Immature natural killer cell (primary cell): ENCODE measurements around the gene ESPN. TPM values are rescaled to one million over a fixed set of nuclear protein-coding genes. Genes with fewer than 3 reads are reported as not detected.
A peak's percentile ranks its signal among the peaks of the same experiment; 100 is the strongest.

Experiments used
- DNase-seq, 3 donors: peaks; one replicate each; pipeline ENCODE4 v3.0.0; 2022; ENCODE audit warnings: mixed read lengths in 1 of 3
- H3K27ac Mint-ChIP-seq, 6 donors: one replicate each; pipeline ENCODE4 v1.8.0; 2020; ENCODE audit warnings: mixed read lengths in 6 of 6, mild to moderate bottlenecking in 5 of 6, inconsistent platforms in 4 of 6, moderate library complexity in 3 of 6
- H3K27me3 Mint-ChIP-seq, 3 donors: one replicate each; pipeline ENCODE4 v1.8.0; 2020 to 2021; ENCODE audit warnings: low read depth in 3 of 3, mild to moderate bottlenecking in 3 of 3, mixed read lengths in 3 of 3, moderate library complexity in 3 of 3, inconsistent platforms in 1 of 3
- H3K36me3 Mint-ChIP-seq, 3 donors: one replicate each; pipeline ENCODE4 v1.8.0; 2020; ENCODE audit warnings: mixed read lengths in 3 of 3, inconsistent platforms in 2 of 3, mild to moderate bottlenecking in 2 of 3
- H3K4me1 Mint-ChIP-seq, 2 donors: one replicate each; pipeline ENCODE4 v1.8.0; 2020; ENCODE audit warnings: inconsistent platforms in 2 of 2, mild to moderate bottlenecking in 2 of 2, mixed read lengths in 2 of 2, moderate library complexity in 1 of 2
- H3K4me3 Mint-ChIP-seq, 5 donors: one replicate each; pipeline ENCODE4 v1.8.0; 2020; ENCODE audit warnings: mild to moderate bottlenecking in 5 of 5, mixed read lengths in 5 of 5, inconsistent platforms in 3 of 5, moderate library complexity in 3 of 5
- H3K9me3 Mint-ChIP-seq, 6 donors: one replicate each; pipeline ENCODE4 v1.8.0; 2020; ENCODE audit warnings: mild to moderate bottlenecking in 6 of 6, mixed read lengths in 6 of 6, inconsistent platforms in 4 of 6, moderate library complexity in 3 of 6
- polyA plus RNA-seq, 3 donors: library from polyadenylated mRNA; unstranded; fragments of 300-500 nt; fragmentation: Illumina TruSeq; gene quantifications; one replicate each; pipeline ENCODE4 v1.2.3, GENCODE V29; 2021

The ESPN gene
- polyA plus RNA-seq, 3 donors from 2014 or later: not detected

DNA sequence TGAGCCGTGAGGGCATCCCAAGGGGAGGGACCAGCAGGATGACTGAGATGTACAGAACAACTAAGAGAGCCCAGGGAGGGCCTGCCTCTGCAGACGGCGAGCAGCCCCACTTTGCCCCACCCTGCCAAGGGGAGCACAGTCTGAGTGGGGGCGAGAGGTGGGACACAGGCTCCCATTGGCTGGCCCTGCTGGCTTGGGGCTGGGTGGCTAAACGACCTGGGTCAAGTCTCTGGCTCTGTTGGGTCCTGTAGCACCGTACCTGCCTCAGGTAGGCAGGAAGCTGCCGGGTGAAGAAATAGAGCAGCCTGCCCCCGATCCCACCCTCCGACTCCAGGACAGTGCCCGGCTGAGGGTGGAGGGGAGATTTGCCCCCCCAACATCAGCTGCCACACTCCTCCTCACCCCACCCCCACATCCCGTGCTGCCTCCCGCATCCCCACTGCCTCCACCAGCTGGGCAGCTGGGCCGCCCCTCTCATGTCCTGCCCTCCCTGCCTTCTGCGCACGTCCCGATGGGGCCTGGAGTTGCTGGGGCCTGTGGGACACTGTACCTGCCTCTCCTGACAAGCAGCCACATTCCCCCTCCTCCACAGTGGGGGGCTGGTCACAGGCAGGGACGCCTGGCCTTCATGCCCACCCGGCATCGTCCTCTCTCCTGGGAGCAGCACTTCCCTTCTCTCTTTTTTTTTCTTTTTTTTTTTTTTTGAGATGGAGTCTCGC, 79.5 kb downstream of the ESPN start:
- Mint-ChIP-seq H3K27ac (no peak overlapping the region), H3K36me3 (no peaks in the 10 kb centered on the region), H3K9me3 (no peaks in the 10 kb centered on the region), H3K27me3 (peaks cover 0 to 6% (median 5%) of the 10 kb centered on the region in 3 donors), H3K4me3 (no peak overlapping the region), H3K4me1 (no peaks in the 10 kb centered on the region)
- DNase-seq: no peak

DNA sequence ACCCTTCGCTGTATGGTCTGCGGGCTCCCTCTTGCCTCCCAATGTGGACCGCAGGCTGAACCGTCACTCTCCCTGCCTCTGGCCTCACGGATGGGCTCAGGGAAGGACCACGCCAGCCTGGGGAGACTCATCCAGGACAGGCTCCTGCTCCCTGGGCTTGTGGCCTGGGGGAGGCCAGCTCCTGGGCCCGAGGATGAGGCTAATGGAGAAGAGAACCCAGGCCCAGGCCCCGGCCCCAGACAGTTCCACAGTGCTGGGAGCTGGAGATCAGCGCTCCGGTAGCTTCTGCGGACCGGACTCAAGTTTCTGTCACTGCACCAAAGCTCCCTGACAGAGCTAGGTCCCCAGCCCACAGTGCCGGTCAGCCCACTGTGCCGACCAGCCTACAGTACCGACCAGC, 80.3 kb downstream of the ESPN start:
- H3K36me3 Mint-ChIP-seq: no peaks in the 10 kb centered on the region
- H3K4me3 Mint-ChIP-seq: no peak overlapping the region
- DNase-seq: no peak
- peaks cover 0 to 6% (median 5%) of the 10 kb centered on the region in 3 donors for H3K27me3 Mint-ChIP-seq
- H3K27ac Mint-ChIP-seq: no peak overlapping the region
- no peaks in the 10 kb centered on the region for H3K9me3 Mint-ChIP-seq
- H3K4me1 Mint-ChIP-seq: no peaks in the 10 kb centered on the region

DNA sequence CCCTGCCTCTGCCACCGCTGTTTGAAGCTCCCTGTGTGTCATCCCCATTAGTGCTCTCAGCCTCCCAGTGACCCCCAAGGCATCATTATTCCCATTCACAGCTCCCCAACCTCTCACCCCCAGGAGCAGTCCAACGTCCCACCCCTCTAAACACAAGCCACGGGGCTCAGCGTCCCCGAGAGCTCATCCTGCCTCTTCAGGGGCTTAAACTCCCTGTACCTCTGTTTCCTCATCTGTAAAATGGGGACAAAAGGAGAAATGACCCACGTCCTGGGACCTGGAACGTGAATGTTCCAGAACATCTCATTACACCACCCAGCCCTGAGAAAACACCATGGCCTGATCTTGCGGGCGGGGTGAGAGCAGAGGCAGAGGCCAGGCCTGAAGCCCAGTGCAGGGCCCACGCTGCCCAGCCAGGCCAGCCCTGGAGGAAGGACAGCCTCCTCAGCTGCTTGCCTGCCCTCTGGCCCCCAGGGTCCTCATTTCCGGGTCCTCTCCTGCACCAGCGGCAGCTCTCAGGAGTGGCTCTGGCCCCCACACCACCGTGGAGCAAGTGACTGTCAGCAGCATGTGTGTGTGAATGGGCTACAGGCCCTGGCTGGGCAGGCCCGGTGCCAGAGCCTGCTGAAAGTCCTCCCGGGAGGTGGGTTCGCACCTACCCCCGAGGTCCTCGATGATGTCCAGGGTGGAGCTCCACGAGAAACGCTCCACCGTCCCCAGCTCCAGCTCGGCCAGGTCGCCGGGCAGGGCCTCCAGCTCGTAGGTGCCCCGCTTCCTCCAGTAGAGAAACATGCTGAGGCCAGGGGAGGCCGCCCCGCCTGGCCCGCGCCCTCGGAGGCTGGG, 81.0 kb downstream of the ESPN start:
- Mint-ChIP-seq H3K27ac (no peak overlapping the region), H3K4me3 (no peak overlapping the region), H3K4me1 (no peaks in the 10 kb centered on the region), H3K27me3 (peaks cover 0 to 6% (median under 1%) of the 10 kb centered on the region in 3 donors), H3K9me3 (no peaks in the 10 kb centered on the region), H3K36me3 (no peaks in the 10 kb centered on the region)
- DNase-seq: no peak

GRCh38 chr1:6506210-6507036, 81.8 kb downstream of the ESPN start:
- no peak overlapping the region for H3K4me3 Mint-ChIP-seq
- H3K4me1 Mint-ChIP-seq: no peaks in the 10 kb centered on the region
- peak overlapping the region in 1 of 6 donors; percentile 87 for H3K27ac Mint-ChIP-seq
- DNase-seq: no peak
- peaks cover 0 to 3% (median 0%) of the 10 kb centered on the region in 3 donors for H3K27me3 Mint-ChIP-seq
- no peaks in the 10 kb centered on the region for H3K9me3 Mint-ChIP-seq
- no peaks in the 10 kb centered on the region for H3K36me3 Mint-ChIP-seq

- peaks cover 0 to 3% (median 0%) of the 10 kb centered on the region in 3 donors for H3K27me3 Mint-ChIP-seq
- no peaks in the 10 kb centered on the region for H3K9me3 Mint-ChIP-seq
- no peaks in the 10 kb centered on the region for H3K36me3 Mint-ChIP-seq
- H3K4me3 Mint-ChIP-seq: no peak overlapping the region
- no peak for DNase-seq
- peak overlapping the region in 1 of 6 donors; percentile 87 for H3K27ac Mint-ChIP-seq
- H3K4me1 Mint-ChIP-seq: no peaks in the 10 kb centered on the region
These were observed 82.5 kb downstream of the ESPN start for GRCh38 chr1:6507037-6507428.

DNA sequence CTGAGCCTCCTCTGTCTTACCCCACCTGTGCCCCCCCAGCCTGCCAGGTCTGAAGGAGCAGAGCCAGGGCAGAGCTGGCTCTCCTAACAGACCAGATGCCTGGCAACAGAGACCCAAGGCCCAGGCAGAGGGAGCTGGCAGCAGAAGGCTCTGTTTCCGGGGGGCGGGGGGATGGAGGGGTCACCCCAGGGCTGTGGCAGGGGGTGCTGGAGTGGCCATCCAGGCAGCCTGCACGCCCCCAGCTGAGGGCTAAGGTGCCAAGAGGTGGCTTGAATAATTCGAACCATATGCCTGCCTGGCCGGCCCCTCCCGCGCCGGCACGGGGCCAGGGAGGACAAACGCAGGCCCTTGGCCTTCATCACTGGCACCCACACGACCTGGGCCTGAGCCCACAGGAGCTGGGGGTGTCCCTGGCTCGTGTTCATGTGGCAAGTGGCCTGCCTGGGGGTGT, 82.9 kb downstream of the ESPN start:
- H3K36me3 Mint-ChIP-seq: no peaks in the 10 kb centered on the region

DNA sequence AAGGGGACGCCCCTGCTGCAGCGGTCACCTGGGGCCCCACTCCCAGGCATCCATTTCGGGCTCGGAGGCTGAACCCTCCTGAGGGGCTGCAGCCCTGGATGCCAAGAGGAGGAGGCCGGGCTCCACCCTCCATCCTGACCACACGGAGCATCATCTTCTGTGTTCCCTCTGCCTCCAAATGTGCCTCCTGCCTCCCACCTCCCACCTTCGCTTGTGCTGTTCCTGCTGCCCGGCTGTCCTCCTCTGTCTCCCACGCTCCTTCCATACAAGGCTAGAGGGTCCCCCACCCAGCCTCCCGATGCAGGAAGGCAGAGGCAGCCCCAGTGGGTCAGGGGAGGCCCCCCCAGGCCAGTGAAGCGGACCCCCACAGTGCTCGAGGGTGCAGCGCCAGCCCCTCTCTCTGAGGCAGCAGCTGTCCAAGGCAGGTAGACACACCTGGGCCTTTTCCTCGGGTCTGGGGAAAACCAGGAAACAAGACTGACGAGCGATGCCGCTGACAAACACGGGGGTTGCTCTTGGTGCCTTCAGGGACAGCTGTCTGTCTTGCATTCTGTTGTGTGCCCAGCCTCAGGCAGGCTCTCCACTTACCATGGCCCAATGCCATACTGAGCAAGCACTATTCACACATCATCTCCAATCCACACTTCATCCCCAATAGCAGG, 83.7 kb downstream of the ESPN start:
- no peak for DNase-seq
- peaks cover 0 to 3% (median 0%) of the 10 kb centered on the region in 3 donors for H3K27me3 Mint-ChIP-seq
- H3K4me3 Mint-ChIP-seq: no peak overlapping the region
- no peaks in the 10 kb centered on the region for H3K4me1 Mint-ChIP-seq
- H3K9me3 Mint-ChIP-seq: no peaks in the 10 kb centered on the region
- H3K36me3 Mint-ChIP-seq: no peaks in the 10 kb centered on the region
- no peak overlapping the region for H3K27ac Mint-ChIP-seq

More for the DNA sequence above, 82.9 kb downstream of the ESPN start:
- Mint-ChIP-seq H3K9me3 (no peaks in the 10 kb centered on the region), H3K4me3 (no peak overlapping the region), H3K27me3 (peaks cover 0 to 3% (median 0%) of the 10 kb centered on the region in 3 donors), H3K27ac (no peak overlapping the region), H3K4me1 (no peaks in the 10 kb centered on the region)
- no peak for DNase-seq

- H3K4me3 Mint-ChIP-seq: no peak overlapping the region
These were observed 84.2 kb downstream of the ESPN start for GRCh38 chr1:6508816-6509189.

GRCh38 chr1:6509220-6509918, 84.8 kb downstream of the ESPN start:
- Mint-ChIP-seq H3K36me3 (no peaks in the 10 kb centered on the region), H3K4me3 (no peak overlapping the region), H3K27me3 (peaks cover 0 to 3% (median 0%) of the 10 kb centered on the region in 3 donors), H3K4me1 (no peaks in the 10 kb centered on the region), H3K9me3 (no peaks in the 10 kb centered on the region), H3K27ac (no peak overlapping the region)
- no peak for DNase-seq

More at GRCh38 chr1:6508816-6509189, 84.2 kb downstream of the ESPN start:
- Mint-ChIP-seq H3K4me1 (no peaks in the 10 kb centered on the region), H3K36me3 (no peaks in the 10 kb centered on the region), H3K9me3 (no peaks in the 10 kb centered on the region), H3K27me3 (peaks cover 0 to 3% (median 0%) of the 10 kb centered on the region in 3 donors), H3K27ac (no peak overlapping the region)
- no peak for DNase-seq

DNA sequence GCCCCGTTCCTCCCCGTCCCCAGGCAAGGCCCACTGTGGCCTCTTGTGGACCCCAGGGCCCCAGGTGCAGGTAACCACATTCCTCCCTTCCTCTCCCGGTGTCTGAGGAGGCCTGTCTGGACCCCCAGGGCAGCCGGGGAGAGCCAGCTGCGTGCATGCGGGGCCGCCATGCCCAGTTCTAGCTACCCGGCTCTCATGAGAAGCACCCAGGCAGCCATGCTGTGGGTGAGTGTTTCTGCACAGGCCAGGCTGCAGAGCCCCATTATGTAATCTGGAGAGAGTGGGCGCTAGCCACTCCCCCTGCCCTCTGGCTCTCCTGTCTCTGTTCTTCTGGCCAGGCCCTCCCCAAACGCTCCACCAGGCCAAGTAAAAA, 85.3 kb downstream of the ESPN start:
- Mint-ChIP-seq H3K9me3 (no peaks in the 10 kb centered on the region), H3K4me3 (no peak overlapping the region), H3K27me3 (peaks cover 0 to 3% (median 1%) of the 10 kb centered on the region in 3 donors), H3K36me3 (no peaks in the 10 kb centered on the region), H3K4me1 (no peaks in the 10 kb centered on the region), H3K27ac (no peak overlapping the region)
- DNase-seq: no peak

DNA sequence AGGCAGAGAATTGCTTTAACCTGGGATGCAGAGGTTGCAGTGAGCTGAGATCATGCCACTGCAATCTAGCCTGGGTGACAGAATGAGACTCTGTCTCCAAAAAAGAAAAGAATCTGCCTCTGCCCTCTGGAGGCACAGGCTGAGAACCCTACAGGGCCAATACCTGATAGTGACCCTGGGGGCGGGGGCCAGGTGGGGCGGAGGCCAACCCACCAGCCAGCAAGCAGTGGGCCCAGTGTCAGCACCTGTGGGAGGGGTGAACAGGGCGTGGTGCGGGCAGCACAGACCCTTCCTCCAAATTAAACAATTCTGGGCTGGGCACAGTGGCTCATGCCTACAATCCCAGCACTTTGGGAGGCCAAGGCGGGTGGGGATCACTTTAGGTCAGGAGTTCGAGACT, 85.9 kb downstream of the ESPN start:
- Mint-ChIP-seq H3K36me3 (no peaks in the 10 kb centered on the region), H3K4me3 (no peak overlapping the region), H3K9me3 (no peaks in the 10 kb centered on the region), H3K27ac (no peak overlapping the region), H3K4me1 (no peaks in the 10 kb centered on the region), H3K27me3 (peaks cover 0 to 1% (median 0%) of the 10 kb centered on the region in 3 donors)
- no peak for DNase-seq
